ENCODE measurements around the gene IL12RB1.

The IL12RB1 gene

DNA sequence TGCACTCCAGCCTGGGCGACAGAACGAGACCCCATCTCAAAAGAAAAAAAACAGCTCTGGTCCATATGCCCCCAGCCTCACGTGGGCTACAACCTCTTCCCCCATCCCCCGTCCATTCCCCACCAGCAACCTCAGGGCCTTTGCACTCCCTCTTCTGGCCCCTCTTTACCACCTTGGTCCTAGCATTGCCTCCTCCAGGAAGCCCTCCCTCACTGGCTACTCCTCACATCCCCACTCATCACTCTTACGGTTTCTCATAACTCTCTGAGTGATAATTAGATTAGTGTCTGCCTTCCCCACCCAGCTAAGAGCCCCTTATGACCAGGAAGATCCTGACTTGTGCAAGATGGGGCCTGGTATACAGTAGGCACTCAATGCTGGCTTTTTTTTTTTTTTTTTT lies 30.8 kb downstream of the IL12RB1 start:
- H4K20me1 ChIP-seq (ENCODE audit: control insufficient read depth, insufficient read depth, low read depth, low read length), result no peaks in the 10 kb centered on the region
- no peaks in the 10 kb centered on the region for H3K27me3 ChIP-seq (ENCODE audit: control insufficient read depth, low read length)

DNA sequence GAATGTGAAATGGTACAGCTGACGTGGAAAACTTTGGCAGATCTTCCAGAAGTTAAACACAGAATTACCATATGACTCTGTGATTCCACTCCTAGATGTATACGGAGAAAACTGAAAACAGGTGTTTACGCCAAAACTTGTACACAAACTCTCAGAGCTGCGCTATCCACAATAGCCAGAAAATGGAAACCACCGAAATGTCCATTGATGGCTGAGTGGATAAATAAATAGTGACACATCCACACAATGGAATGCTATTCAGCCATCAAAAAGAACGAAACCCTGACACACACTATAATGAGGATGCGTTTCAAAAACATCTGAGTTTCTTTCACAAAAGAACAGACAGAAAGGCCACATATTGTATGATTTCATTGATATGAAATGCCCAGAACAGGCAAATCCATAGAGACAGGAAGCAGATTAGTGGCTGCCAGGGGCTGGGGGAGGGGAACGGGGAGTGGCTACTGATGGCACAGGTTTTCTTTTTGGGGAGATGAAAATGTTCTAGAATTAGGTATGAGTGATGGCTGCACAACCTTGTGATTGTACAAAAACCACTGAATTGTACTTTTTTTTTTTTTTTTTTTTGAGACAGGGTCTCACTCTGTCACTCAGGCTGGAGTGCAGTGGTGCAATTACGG lies 33.0 kb downstream of the IL12RB1 start:
- H3K4me3 ChIP-seq (ENCODE audit: low read length), result no peak overlapping the region
- peaks cover 16% of the 10 kb centered on the region for H3K4me1 ChIP-seq (ENCODE audit: control insufficient read depth, low read length)
- H3K9me3 ChIP-seq (ENCODE audit: control insufficient read depth, insufficient read depth, low read length), result no peaks in the 10 kb centered on the region
- no peak overlapping the region for H3K4me2 ChIP-seq (ENCODE audit: low read length)
- no peaks in the 10 kb centered on the region for H4K20me1 ChIP-seq (ENCODE audit: control insufficient read depth, insufficient read depth, low read depth, low read length)
- H3F3A ChIP-seq (ENCODE audit: control insufficient read depth, insufficient read depth), result no peaks in the 10 kb centered on the region
- no peaks in the 10 kb centered on the region for H3K9me2 ChIP-seq (replicated peaks; ENCODE audit: control insufficient read depth, low read length)
- TF ChIP-seq EZH2phosphoT487 (IDR thresholded peaks at IDR 0.05; ENCODE audit: borderline replicate concordance, low read length), result no peak
- TF ChIP-seq, protein P1, sequence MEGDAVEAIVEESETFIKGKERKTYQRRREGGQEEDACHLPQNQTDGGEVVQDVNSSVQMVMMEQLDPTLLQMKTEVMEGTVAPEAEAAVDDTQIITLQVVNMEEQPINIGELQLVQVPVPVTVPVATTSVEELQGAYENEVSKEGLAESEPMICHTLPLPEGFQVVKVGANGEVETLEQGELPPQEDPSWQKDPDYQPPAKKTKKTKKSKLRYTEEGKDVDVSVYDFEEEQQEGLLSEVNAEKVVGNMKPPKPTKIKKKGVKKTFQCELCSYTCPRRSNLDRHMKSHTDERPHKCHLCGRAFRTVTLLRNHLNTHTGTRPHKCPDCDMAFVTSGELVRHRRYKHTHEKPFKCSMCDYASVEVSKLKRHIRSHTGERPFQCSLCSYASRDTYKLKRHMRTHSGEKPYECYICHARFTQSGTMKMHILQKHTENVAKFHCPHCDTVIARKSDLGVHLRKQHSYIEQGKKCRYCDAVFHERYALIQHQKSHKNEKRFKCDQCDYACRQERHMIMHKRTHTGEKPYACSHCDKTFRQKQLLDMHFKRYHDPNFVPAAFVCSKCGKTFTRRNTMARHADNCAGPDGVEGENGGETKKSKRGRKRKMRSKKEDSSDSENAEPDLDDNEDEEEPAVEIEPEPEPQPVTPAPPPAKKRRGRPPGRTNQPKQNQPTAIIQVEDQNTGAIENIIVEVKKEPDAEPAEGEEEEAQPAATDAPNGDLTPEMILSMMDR (IDR thresholded peaks at IDR 0.05; ENCODE audit: low read depth, low read length, poor library complexity, severe bottlenecking), result no peak
- H3K27ac ChIP-seq (ENCODE audit: low read depth, low read length), result no peak overlapping the region
- no peaks in the 10 kb centered on the region for H3K36me3 ChIP-seq (ENCODE audit: control insufficient read depth, low read length)
- H3K27me3 ChIP-seq (ENCODE audit: control insufficient read depth, low read length), result no peaks in the 10 kb centered on the region
- H3K79me2 ChIP-seq (ENCODE audit: control insufficient read depth, low read length), result no peaks in the 10 kb centered on the region

More for the DNA sequence above, 30.8 kb downstream of the IL12RB1 start:
- no peaks in the 10 kb centered on the region for H3K79me2 ChIP-seq (ENCODE audit: control insufficient read depth, low read length)
- H3K9me2 ChIP-seq (replicated peaks; ENCODE audit: control insufficient read depth, low read length), result no peaks in the 10 kb centered on the region
- H3F3A ChIP-seq (ENCODE audit: control insufficient read depth, insufficient read depth), result no peaks in the 10 kb centered on the region
- no peak overlapping the region for H3K27ac ChIP-seq (ENCODE audit: low read depth, low read length)
- H3K4me3 ChIP-seq (ENCODE audit: low read length), result no peak overlapping the region
- TF ChIP-seq EZH2phosphoT487 (IDR thresholded peaks at IDR 0.05; ENCODE audit: borderline replicate concordance, low read length), result no peak
- TF ChIP-seq, protein P1 (IDR thresholded peaks at IDR 0.05; ENCODE audit: low read depth, low read length, poor library complexity, severe bottlenecking), result no peak
- H3K4me1 ChIP-seq (ENCODE audit: control insufficient read depth, low read length), result peaks cover 15% of the 10 kb centered on the region
- H3K9me3 ChIP-seq (ENCODE audit: control insufficient read depth, insufficient read depth, low read length), result no peaks in the 10 kb centered on the region
- H3K4me2 ChIP-seq (ENCODE audit: low read length), result no peak overlapping the region
- H3K36me3 ChIP-seq (ENCODE audit: control insufficient read depth, low read length), result no peaks in the 10 kb centered on the region

DNA sequence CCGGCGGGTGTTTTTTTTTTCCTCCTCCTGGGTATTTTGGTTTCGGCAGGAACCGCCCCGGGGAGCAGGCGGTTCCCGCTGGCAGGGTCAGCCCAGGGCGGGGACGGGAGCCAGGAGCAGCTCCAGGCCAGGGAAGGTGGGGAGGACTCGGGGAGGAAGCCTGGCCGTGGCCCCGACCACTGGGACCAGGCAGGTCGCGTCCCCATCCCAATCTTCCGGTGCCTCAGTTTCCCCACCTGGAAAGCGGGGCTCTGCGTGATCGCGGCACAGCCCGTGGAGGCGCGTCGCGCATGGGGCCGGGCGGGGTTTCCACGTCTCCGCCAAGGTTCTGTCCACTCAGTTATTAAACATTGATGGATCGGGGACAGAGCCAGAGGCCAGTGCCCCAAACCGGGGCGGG lies 34.8 kb downstream of the IL12RB1 start:
- Histone ChIP-seq H3K27me3 (ENCODE audit: control insufficient read depth, low read length) (no peaks in the 10 kb centered on the region), H3K9me2 (replicated peaks; ENCODE audit: control insufficient read depth, low read length) (no peaks in the 10 kb centered on the region), H3K36me3 (ENCODE audit: control insufficient read depth, low read length) (no peaks in the 10 kb centered on the region), H3K4me1 (ENCODE audit: control insufficient read depth, low read length) (peaks cover 4% of the 10 kb centered on the region), H3K9me3 (ENCODE audit: control insufficient read depth, insufficient read depth, low read length) (no peaks in the 10 kb centered on the region), H3K4me3 (ENCODE audit: low read length) (no peak overlapping the region), H3K4me2 (ENCODE audit: low read length) (no peak overlapping the region), H3F3A (ENCODE audit: control insufficient read depth, insufficient read depth) (no peaks in the 10 kb centered on the region), H4K20me1 (ENCODE audit: control insufficient read depth, insufficient read depth, low read depth, low read length) (no peaks in the 10 kb centered on the region), H3K79me2 (ENCODE audit: control insufficient read depth, low read length) (no peaks in the 10 kb centered on the region), H3K27ac (ENCODE audit: low read depth, low read length) (no peak overlapping the region)
- no peak for TF ChIP-seq EZH2phosphoT487 (IDR thresholded peaks at IDR 0.05; ENCODE audit: borderline replicate concordance, low read length)
- TF ChIP-seq, protein P1 (IDR thresholded peaks at IDR 0.05; ENCODE audit: low read depth, low read length, poor library complexity, severe bottlenecking), result no peak
